Heart right ventricle (tissue), 16 donors: ENCODE data around the gene SMARCC1. TPM values are rescaled to one million over a fixed set of nuclear protein-coding genes. Genes with fewer than 3 reads are reported as not detected.

Source experiments
- ATAC-seq, 8 donors: fragments of 200-7000 bp; cut with Tn5 transposase; one replicate each; pipeline ENCODE4 v1.9.1; 2020; ENCODE audit warnings: mild to moderate bottlenecking in 8 of 8, moderate library complexity in 8 of 8, moderate number of reproducible peaks in 1 of 8
- DNase-seq, 2 donors: peaks; one replicate each; pipeline ENCODE4 v3.0.0-alpha.2; 2020
- H3K27ac ChIP-seq, 10 donors: fragments of 200-600 bp; sonication (generic) in 2 of 10; one replicate each; pipeline versions ENCODE4 v1.5.0 to v1.8.0; 2020 to 2022; ENCODE audit warnings: mild to moderate bottlenecking in 3 of 10
- H3K27me3 ChIP-seq, 7 donors: fragments of 200-600 bp; one replicate each; pipeline ENCODE4 v1.8.0; 2021 to 2022; ENCODE audit warnings: mild to moderate bottlenecking in 2 of 7
- H3K36me3 ChIP-seq, 9 donors: fragments of 200-600 bp; sonication (generic) in 1 of 9; one replicate each; pipeline versions ENCODE4 v1.5.0 to v1.8.0; 2020 to 2022; ENCODE audit warnings: mild to moderate bottlenecking in 2 of 9
- H3K4me1 ChIP-seq, 9 donors: fragments of 200-600 bp; sonication (generic) in 1 of 9; one replicate each; pipeline versions ENCODE4 v1.5.0 to v1.8.0; 2020 to 2022; ENCODE audit warnings: mild to moderate bottlenecking in 4 of 9
- H3K4me3 ChIP-seq, 10 donors: fragments of 200-600 bp; sonication (generic) in 2 of 10; one replicate each; pipeline versions ENCODE4 v1.5.0 to v1.8.0; 2020 to 2022; ENCODE audit warnings: mild to moderate bottlenecking in 7 of 10, moderate library complexity in 2 of 10
- H3K9me3 ChIP-seq, 11 donors: fragments of 200-600 bp in 10 of 11; sonication (generic) in 2 of 11; one replicate each; pipeline versions ENCODE4 v1.5.0 to v1.8.0; 2013 to 2022; ENCODE audit warnings: mild to moderate bottlenecking in 2 of 11, control low read depth in 1 of 11, moderate library complexity in 1 of 11
- CTCF ChIP-seq, 9 donors: fragments of 200-600 bp; sonication (generic) in 2 of 9; IDR thresholded peaks; one replicate each; pipeline versions ENCODE4 v1.5.0 to v1.8.0; 2021 to 2022; ENCODE audit warnings: antibody characterized with exemption in 9 of 9, mild to moderate bottlenecking in 5 of 9, moderate library complexity in 1 of 9
- WGBS, 2 donors: extraction: QIAGEN DNeasy Blood & Tissue Kit; methylation state at CpG; one replicate each; pipeline ENCODE4 v1.1.7; 2013; ENCODE audit warnings: inconsistent platforms in 1 of 2; 5-methylcytosine and 5-hydroxymethylcytosine counted together
- intact Hi-C, 10 donors: fragments of 100-400 bp; cut with DNase I; formaldehyde crosslinking; loops; one replicate each; pipeline versions ENCODE4 v1.11.1 to v1.14.2; 2022
- polyA plus RNA-seq, 2 donors: library from polyadenylated mRNA; stranded (reverse); fragments of 200-250 nt; gene quantifications; one replicate each; pipeline ENCODE4 v1.2.3, GENCODE V29; 2013
- total RNA-seq, 10 donors: library from RNA; stranded (reverse); fragmentation: NEBNext Ultra II Directional in 3 of 10; extraction: Animal tissue kit (Norgen Biotek cat#: 25700) in 3 of 10; gene quantifications; one replicate each; pipeline versions ENCODE4 v1.2.1 to v1.2.4, GENCODE V29; 2021 to 2023
- donor health status: Arrhythmogenic right ventricular cardiomyopathy.
- donor health status: ischemic (EF 13 %, LVEDD 7.1; RV severe dilation, severe dysfunction).
- donor health status: healthy with polysubstance abuse.
- donor health status: DM: no; HTN: yes; CAD: no.
- donor health status: DM: no; HTN: no; CAD: no.
- donor health status: ischemic (EF 25% LVEDD 6.9; RV normal size, moderate dysfunction).
- donor health status: ischemic (EF 25% LVEDD 5.7; RV mildly dilated, moderate dysfunction).
- donor health status: healthy.
- donor health status: DM: yes; HTN: yes; CAD: no.
- donor health status: Ischemic cardiomyopathy.
- donor health status: ischemic (EF 35%, LVEDD 5.7; RV mildly dilated, moderate dysfunction).
- donor health status: nonischemic (EF 11% LVEDD 7.7; RV severe dilation, severe dysfunction).
- donor health status: DM: yes; HTN: yes; CAD: no.
- donor health status: PGD.
- donor health status: ischemic (EF 29% LVEDD 5.4; RV normal size, mild dysfunction).
- donor health status: nonischemic (EF 23%, LVEDD 6.1; RV moderate dilation, normal function).

Gene SMARCC1
- total and polyA plus RNA-seq, 12 donors: 6.4 to 34.9 (median 24.3) TPM

DNA sequence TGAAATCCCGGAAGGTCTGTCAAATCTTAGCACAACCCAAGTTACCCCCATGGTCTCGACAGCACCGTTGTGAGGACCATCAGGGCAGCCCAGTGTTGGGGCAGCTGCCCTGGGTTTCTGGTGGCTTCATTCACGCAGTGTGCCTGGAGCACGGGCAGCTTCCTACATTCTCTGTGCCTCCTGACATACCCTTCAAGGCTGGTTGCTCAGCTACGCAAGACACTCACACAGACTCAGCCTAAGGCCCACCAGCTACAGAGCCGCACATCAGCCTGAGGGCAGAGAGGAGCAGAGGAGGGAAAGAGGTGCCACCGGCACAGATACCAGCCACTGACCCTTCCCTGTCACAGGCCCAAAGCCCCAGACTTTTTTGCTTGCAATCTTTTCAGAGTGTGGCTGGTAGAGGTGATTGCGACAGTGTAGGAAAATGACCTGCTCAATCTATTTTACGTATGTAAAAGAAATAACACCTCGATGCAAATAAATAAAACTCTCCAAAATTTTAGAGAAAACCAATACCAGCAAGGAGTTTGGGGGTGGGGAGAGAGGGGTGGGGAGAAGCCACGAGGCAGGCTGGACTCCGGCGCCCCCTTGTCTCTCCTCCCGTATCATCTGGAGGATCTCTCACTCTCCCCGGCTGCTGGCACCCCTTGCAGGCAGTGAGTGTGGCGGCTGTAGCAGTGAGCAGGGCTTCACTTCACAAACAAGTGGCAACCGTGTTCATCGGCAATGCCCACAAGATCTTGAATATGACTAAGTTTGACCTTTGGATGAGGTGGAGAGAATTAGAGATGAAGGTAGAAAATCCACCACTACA, 215.8 kb downstream of the SMARCC1 start:
- H3K9me3 ChIP-seq: no peaks in the 10 kb centered on the region
- no peak overlapping the region for H3K27ac ChIP-seq
- no peak overlapping the region for H3K4me3 ChIP-seq
- H3K36me3 ChIP-seq: no peaks in the 10 kb centered on the region
- 79 to 85% methylated on average over 19 of the region's 19 CpGs for WGBS, 2 donors
- TF ChIP-seq CTCF (IDR thresholded peaks at IDR 0.05): no peak
- ATAC-seq: no peak
- no peaks in the 10 kb centered on the region for H3K27me3 ChIP-seq
- H3K4me1 ChIP-seq: no peaks in the 10 kb centered on the region
- DNase-seq: no peak
- intact Hi-C loops: no loop called here

- Histone ChIP-seq H3K36me3 (no peaks in the 10 kb centered on the region), H3K4me1 (no peaks in the 10 kb centered on the region), H3K27me3 (peaks cover 0 to 3% (median 0%) of the 10 kb centered on the region in 7 donors), H3K4me3 (no peak overlapping the region), H3K9me3 (peaks cover 0 to 12% (median 0%) of the 10 kb centered on the region in 11 donors), H3K27ac (no peak overlapping the region)
- DNase-seq (no peak), ATAC-seq (no peak)
- 91 to 94% methylated on average over 2 of the region's 2 CpGs for WGBS, 2 donors
- TF ChIP-seq CTCF (IDR thresholded peaks at IDR 0.05): no peak
- intact Hi-C loops: no loop called here
These were observed 225.3 kb downstream of the SMARCC1 start for GRCh38 chr3:47556351-47556750.

DNA sequence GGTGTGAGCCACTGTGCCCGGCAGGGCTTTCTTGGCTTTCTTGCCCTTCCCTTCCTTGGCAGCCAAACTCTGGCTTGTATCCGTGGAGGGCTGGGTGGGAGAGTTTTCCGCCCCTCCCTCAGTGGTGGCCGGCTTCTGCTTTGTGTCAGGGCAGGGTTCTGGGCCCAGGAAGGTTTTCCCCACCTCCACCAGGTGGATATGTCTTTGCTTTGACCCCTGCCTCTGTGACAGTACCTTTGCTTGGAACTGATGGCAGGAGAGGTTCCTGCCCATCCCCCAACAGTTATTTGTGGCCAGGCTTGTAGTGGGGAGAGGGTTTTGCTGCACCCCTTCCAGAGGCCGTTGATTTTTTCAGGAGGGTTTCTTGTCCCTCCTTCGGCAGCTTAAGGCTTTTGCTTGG, 227.4 kb downstream of the SMARCC1 start:
- H3K4me3 ChIP-seq: no peak overlapping the region

GRCh38 chr3:47553407-47553806, 228.3 kb downstream of the SMARCC1 start:
- no peak overlapping the region for H3K4me3 ChIP-seq
- no peak overlapping the region for H3K27ac ChIP-seq
- intact Hi-C loops: no loop called here
- H3K4me1 ChIP-seq: no peaks in the 10 kb centered on the region
- ATAC-seq: no peak
- TF ChIP-seq CTCF (IDR thresholded peaks at IDR 0.05): no peak
- no peaks in the 10 kb centered on the region for H3K36me3 ChIP-seq
- DNase-seq: no peak
- 70 to 82% methylated on average over 7 of the region's 7 CpGs for WGBS, 2 donors
- peaks cover 0 to 3% (median 0%) of the 10 kb centered on the region in 7 donors for H3K27me3 ChIP-seq
- peaks cover 0 to 12% (median 0%) of the 10 kb centered on the region in 11 donors for H3K9me3 ChIP-seq

More for the DNA sequence above, 227.4 kb downstream of the SMARCC1 start:
- WGBS, 2 donors: 76 to 88% methylated on average over 6 of the region's 6 CpGs
- TF ChIP-seq CTCF (IDR thresholded peaks at IDR 0.05): no peak
- ATAC-seq (no peak), DNase-seq (no peak)
- intact Hi-C loops: no loop called here
- no peak overlapping the region for H3K27ac ChIP-seq
- no peaks in the 10 kb centered on the region for H3K36me3 ChIP-seq
- H3K27me3 ChIP-seq: peaks cover 0 to 3% (median 0%) of the 10 kb centered on the region in 7 donors
- peaks cover 0 to 12% (median 0%) of the 10 kb centered on the region in 11 donors for H3K9me3 ChIP-seq
- H3K4me1 ChIP-seq: no peaks in the 10 kb centered on the region
